Caco-2 (cell line): ENCODE data around the gene RPS6KC1. TPM values are rescaled to one million over a fixed set of nuclear protein-coding genes. Genes with fewer than 3 reads are reported as not detected.
"Not testable (repeated sequence)": the region's sequence is repeated elsewhere in the genome, so short reads cannot be mapped to it uniquely, and the experiment has no call there.

ENCODE experiments used
- BruUV-seq: library from RNA; stranded (reverse); fragments of 400-500 nt; replicated peaks from 2 replicates; lab custom pipeline; 2021; lab: Mats Ljungman, UMichigan
- CTCF ChIA-PET: fragments of 300-600 bp; sonication (Branson Sonifier 250); formaldehyde crosslinking; loops from one replicate; lab custom pipeline; 2022; ENCODE audit warnings: antibody characterized with exemption; lab: Charles Lee
- POLR2A ChIA-PET: fragments of 300-600 bp; sonication (Branson Sonifier 250); formaldehyde crosslinking; loops from one replicate; lab custom pipeline; 2022; ENCODE audit warnings: antibody characterized with exemption; lab: Charles Lee
- DNase-seq, 2 experiments: peaks; one replicate each; pipeline versions ENCODE4 v3.0.0 to v3.0.0-alpha.2; 2020 to 2022
- H3K27me3 ChIP-seq: replicated peaks from 2 replicates; pipeline ENCODE4 v1.6.0; 2011; ENCODE audit warnings: low read length; ENCODE audit not compliant: control insufficient read depth, insufficient read depth
- H3K36me3 ChIP-seq: 2 replicates; pipeline ENCODE4 v1.5.1; 2011; ENCODE audit warnings: low read length; ENCODE audit not compliant: control insufficient read depth, insufficient read depth
- H3K4me1 ChIP-seq: fragments of 250-450 bp; sonication (Bioruptor Pico); 2 replicates; pipeline ENCODE4 v1.5.1; 2020; ENCODE audit warnings: mild to moderate bottlenecking
- H3K4me3 ChIP-seq: 2 replicates; pipeline ENCODE4 v1.5.1; 2011; ENCODE audit warnings: low read depth, mild to moderate bottlenecking, control low read depth, low read length
- H3K9me3 ChIP-seq: fragments of 250-450 bp; sonication (Bioruptor Pico); 2 replicates; pipeline ENCODE4 v1.5.1; 2020; ENCODE audit warnings: mild to moderate bottlenecking, moderate library complexity
- H3K27ac Mint-ChIP-seq: one replicate; pipeline ENCODE4 v1.8.0; 2022; ENCODE audit warnings: mixed read lengths; ENCODE audit not compliant: unreplicated experiment
- H3K27me3 Mint-ChIP-seq: one replicate; pipeline ENCODE4 v1.8.0; 2022; ENCODE audit warnings: mixed read lengths; ENCODE audit not compliant: insufficient read depth, unreplicated experiment
- H3K36me3 Mint-ChIP-seq: one replicate; pipeline ENCODE4 v1.8.0; 2022; ENCODE audit warnings: mild to moderate bottlenecking, mixed read lengths; ENCODE audit not compliant: insufficient read depth, unreplicated experiment
- H3K4me1 Mint-ChIP-seq: one replicate; pipeline ENCODE4 v1.8.0; 2022; ENCODE audit warnings: low read depth, mixed read lengths; ENCODE audit not compliant: unreplicated experiment
- H3K4me3 Mint-ChIP-seq: one replicate; pipeline ENCODE4 v1.8.0; 2022; ENCODE audit warnings: mild to moderate bottlenecking, moderate library complexity, mixed read lengths; ENCODE audit not compliant: unreplicated experiment
- H3K9me3 Mint-ChIP-seq: one replicate; pipeline ENCODE4 v1.8.0; 2022; ENCODE audit warnings: mixed read lengths; ENCODE audit not compliant: unreplicated experiment
- intact Hi-C: fragments of 100-400 bp; cut with micrococcal nuclease; formaldehyde crosslinking; loops from one replicate; pipeline ENCODE4 v1.10.0; 2022; ENCODE audit not compliant: unreplicated experiment
- total RNA-seq: library from RNA; stranded (reverse); gene quantifications from 2 replicates; pipeline ENCODE4 v1.2.3, GENCODE V29; 2022
- TF ChIP-seq, protein P1 (sequence below), 2 experiments: fragments of 200-600 bp in 1 of 2; IDR thresholded peaks; 1 replicate in 1 of 2; 2 replicates in 1 of 2; pipeline versions ENCODE4 v1.5.1 to v1.8.0; 2011 to 2022; ENCODE audit warnings: antibody characterized with exemption in 1 of 2, control low read depth in 1 of 2, inconsistent platforms in 1 of 2, low read depth in 1 of 2, low read length in 1 of 2, mild to moderate bottlenecking in 1 of 2, moderate library complexity in 1 of 2; ENCODE audit not compliant: insufficient read depth in 1 of 2, severe bottlenecking in 1 of 2, unreplicated experiment in 1 of 2

Gene RPS6KC1
- total RNA-seq, 1 experiment from 2014 or later: 16.4 TPM

DNA sequence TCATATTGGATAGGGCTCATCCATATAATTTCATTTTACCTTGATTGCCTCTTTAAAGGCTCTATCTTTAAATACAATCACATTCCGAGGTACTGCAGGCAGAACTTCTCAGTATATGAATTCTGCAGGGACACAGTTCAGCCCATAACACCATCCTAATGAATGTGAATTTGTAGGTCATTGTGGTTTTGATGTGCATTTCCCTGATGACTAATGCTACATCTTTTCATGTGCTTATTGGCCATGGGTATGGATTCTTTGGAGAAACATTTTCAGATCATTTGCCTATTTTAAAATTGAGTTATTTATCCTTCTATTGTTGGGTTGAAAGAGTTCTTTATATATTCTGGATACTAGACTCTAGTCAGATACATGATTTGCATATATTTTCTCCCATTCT lies 9.6 kb upstream of the RPS6KC1 start:
- no peaks in the 10 kb centered on the region for H3K27me3 ChIP-seq
- Mint-ChIP-seq H3K27ac (no peak overlapping the region), H3K4me3 (no peak overlapping the region), H3K9me3 (no peaks in the 10 kb centered on the region), H3K4me1 (peaks cover 4% of the 10 kb centered on the region), H3K27me3 (no peaks in the 10 kb centered on the region), H3K36me3 (no peaks in the 10 kb centered on the region)
- DNase-seq: no peak
- H3K9me3 ChIP-seq: no peaks in the 10 kb centered on the region
- no TSS peak for BruUV-seq
- intact Hi-C loops: no loop called here
- CTCF ChIA-PET: no interaction called here
- 0 out of 2 replicates have a peak, but pooled peaks cover 4% of the 10 kb centered on the region for H3K4me1 ChIP-seq
- POLR2A ChIA-PET: no interaction called here
- TF ChIP-seq, protein P1, sequence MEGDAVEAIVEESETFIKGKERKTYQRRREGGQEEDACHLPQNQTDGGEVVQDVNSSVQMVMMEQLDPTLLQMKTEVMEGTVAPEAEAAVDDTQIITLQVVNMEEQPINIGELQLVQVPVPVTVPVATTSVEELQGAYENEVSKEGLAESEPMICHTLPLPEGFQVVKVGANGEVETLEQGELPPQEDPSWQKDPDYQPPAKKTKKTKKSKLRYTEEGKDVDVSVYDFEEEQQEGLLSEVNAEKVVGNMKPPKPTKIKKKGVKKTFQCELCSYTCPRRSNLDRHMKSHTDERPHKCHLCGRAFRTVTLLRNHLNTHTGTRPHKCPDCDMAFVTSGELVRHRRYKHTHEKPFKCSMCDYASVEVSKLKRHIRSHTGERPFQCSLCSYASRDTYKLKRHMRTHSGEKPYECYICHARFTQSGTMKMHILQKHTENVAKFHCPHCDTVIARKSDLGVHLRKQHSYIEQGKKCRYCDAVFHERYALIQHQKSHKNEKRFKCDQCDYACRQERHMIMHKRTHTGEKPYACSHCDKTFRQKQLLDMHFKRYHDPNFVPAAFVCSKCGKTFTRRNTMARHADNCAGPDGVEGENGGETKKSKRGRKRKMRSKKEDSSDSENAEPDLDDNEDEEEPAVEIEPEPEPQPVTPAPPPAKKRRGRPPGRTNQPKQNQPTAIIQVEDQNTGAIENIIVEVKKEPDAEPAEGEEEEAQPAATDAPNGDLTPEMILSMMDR (IDR thresholded peaks at IDR 0.05; ENCODE audit: insufficient read depth in 1 of 2, low read depth in 1 of 2, low read length in 1 of 2, severe bottlenecking in 1 of 2, unreplicated experiment in 1 of 2): no peak
- no peak overlapping the region for H3K4me3 ChIP-seq
- no peaks in the 10 kb centered on the region for H3K36me3 ChIP-seq

DNA sequence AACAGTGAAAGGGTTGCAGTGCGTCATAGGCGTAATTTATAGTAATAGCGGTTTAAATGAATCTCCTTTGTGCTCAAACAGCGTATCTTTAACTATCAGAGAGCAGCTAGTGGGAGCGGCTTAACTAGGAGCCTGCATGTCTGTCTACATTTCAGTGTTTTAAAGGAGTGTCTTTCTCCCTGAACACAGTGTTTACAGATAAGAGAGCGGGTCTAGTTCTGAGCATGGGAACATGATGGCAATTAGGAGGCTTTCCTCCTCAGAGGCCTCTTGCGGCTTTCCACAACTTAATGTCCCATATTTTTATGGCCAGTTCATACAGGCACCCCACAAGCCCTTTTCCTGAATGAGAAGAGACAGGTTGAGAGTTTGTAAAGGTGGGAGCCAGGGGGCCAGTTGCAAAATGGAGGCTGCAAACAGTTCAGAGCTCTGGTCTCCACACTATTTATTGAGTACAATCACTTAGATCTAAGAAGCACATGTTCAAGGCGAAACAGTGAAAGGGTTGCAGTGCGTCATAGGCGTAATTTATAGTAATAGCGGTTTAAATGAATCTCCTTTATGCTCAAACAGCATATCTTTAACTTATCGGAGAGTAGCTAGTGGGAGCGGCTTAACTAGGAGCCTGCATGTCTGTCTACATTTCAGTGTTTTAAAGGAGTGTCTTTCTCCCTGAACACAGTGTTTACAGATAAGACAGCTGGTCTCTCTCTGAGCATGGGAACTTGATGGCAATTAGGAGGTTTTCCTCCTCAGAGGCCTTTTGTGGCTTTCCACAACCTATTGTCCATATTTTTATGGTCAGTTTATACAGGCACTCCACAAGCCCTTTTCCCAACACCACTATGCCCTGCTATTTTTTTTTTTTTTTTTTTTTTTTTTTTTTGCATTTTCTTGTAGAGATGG lies 5.5 kb upstream of the RPS6KC1 start:
- POLR2A ChIA-PET, H3K9me3 Mint-ChIP-seq, H3K27me3 ChIP-seq, H3K27me3 Mint-ChIP-seq, CTCF ChIA-PET, DNase-seq, H3K9me3 ChIP-seq, BruUV-seq, H3K27ac Mint-ChIP-seq, H3K4me3 Mint-ChIP-seq, H3K36me3 Mint-ChIP-seq, intact Hi-C loops, H3K4me3 ChIP-seq, H3K36me3 ChIP-seq, H3K4me1 ChIP-seq: not testable (repeated sequence)
- H3K4me1 Mint-ChIP-seq: peaks cover 18% of the 10 kb centered on the region

DNA sequence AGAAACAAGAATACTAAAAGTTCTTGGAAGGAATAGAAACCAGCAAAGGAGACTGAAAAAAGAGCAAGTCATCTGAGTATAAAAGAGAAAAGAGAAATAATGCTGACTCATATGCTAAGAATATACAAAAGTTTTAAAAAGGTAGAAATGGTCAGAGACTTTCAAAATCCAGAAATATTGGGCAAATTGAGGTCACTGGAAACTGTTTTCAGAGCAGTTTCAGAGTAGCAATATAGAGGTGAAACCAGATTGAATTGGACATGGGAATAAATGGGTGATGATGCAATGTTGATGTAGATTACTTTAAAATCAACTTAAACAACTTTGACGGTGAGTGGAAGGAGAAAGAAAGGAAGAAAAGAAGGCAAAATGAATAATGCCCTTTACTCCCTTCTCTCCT lies 1.8 kb upstream of the RPS6KC1 start:
- H3K9me3 ChIP-seq: no peaks in the 10 kb centered on the region
- H3K27me3 Mint-ChIP-seq: no peaks in the 10 kb centered on the region
- no peaks in the 10 kb centered on the region for H3K36me3 ChIP-seq
- no peaks in the 10 kb centered on the region for H3K9me3 Mint-ChIP-seq
- H3K27ac Mint-ChIP-seq: no peak overlapping the region
- peaks cover 27% of the 10 kb centered on the region for H3K4me1 Mint-ChIP-seq
- POLR2A ChIA-PET: no interaction called here
- intact Hi-C loops: no loop called here
- TF ChIP-seq, protein P1 (IDR thresholded peaks at IDR 0.05; ENCODE audit: insufficient read depth in 1 of 2, low read depth in 1 of 2, low read length in 1 of 2, severe bottlenecking in 1 of 2, unreplicated experiment in 1 of 2): no peak
- DNase-seq: no peak
- CTCF ChIA-PET: no interaction called here
- H3K4me3 ChIP-seq: no peak overlapping the region
- no TSS peak for BruUV-seq
- H3K4me1 ChIP-seq: peaks cover 22% of the 10 kb centered on the region
- no peaks in the 10 kb centered on the region for H3K36me3 Mint-ChIP-seq
- H3K4me3 Mint-ChIP-seq: no peak overlapping the region
- no peaks in the 10 kb centered on the region for H3K27me3 ChIP-seq
